SU-DHL-6 (cell line): ENCODE results near the gene AKR7A3.

Experiments
- CTCF ChIP-seq: fragments of 200-600 bp; sonication (generic); IDR thresholded peaks from one replicate; pipeline ENCODE4 v1.5.1; 2017; ENCODE audit warnings: antibody characterized with exemption, mild to moderate bottlenecking, low read length, moderate library complexity; ENCODE audit not compliant: insufficient read depth, poor library complexity, severe bottlenecking
- EZH2phosphoT487 ChIP-seq: fragments of 200-600 bp; sonication (generic), shearing (Covaris generic); conservative IDR thresholded peaks from 2 replicates; pipeline ENCODE4 v1.6.1; 2018; ENCODE audit warnings: mild to moderate bottlenecking, antibody characterized with exemption, low read length, moderate library complexity, mixed read lengths

GRCh38 chr1:19251305-19252196 lies 37.0 kb downstream of the AKR7A3 start, which contains the start of the genes EMC1 and MRTO4:
- no peak for TF ChIP-seq EZH2phosphoT487
- no peak for TF ChIP-seq CTCF
